Stimulated activated CD4-positive, alpha-beta T cell treated with anti-CD3 and anti-CD28 coated beads, TNF-alpha, amount 100 ng/mL, for 48 hours (primary cell): ENCODE results near the gene MYO7A.
"Not testable (repeated sequence)": the region's sequence is repeated elsewhere in the genome, so short reads cannot be mapped to it uniquely, and the experiment has no call there.

Source experiments
- DNase-seq, 3 donors: peaks; one replicate each; pipeline ENCODE4 v3.0.0-alpha.2; 2020; ENCODE audit warnings: low read depth in 3 of 3

MYO7A gene

DNA sequence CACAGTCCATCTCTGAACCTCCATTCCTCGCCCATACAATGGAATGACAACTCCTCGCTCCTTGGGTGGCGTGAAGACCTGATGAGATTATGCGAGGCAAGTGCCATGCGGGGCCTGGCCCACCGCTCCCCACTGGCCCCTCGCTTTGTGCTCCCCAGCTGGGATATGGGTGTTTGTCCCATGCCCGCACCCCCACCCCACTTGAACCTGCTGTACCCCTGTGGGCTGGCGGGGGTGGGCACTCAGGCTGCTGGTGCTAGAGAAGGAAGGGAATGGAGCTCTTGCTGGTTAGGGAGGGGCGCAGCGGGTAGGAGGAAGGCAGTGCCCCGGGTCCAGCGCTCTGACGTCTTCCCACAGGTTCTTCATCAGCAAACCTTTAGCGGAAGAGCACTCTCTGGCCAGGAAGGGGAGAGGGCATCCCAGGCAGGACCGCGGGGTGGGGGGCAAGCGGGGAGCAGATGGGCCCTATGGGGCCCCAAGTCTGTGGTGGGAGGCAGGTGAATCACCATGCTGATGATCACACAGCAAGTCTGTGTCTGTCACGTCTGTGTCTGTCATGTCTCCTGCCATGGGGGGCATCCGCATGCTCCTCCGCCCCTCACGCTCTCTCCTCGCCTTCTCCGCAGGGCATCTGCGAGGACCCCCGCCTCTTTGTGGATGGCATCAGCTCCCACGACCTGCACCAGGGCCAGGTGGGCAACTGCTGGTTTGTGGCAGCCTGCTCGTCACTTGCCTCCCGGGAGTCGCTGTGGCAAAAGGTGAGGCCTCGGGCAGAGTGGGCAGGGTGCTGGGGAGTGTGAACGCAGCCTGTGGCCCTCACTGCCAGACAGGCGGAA is 34.8 kb upstream of the MYO7A start:
- no peak for DNase-seq

DNA sequence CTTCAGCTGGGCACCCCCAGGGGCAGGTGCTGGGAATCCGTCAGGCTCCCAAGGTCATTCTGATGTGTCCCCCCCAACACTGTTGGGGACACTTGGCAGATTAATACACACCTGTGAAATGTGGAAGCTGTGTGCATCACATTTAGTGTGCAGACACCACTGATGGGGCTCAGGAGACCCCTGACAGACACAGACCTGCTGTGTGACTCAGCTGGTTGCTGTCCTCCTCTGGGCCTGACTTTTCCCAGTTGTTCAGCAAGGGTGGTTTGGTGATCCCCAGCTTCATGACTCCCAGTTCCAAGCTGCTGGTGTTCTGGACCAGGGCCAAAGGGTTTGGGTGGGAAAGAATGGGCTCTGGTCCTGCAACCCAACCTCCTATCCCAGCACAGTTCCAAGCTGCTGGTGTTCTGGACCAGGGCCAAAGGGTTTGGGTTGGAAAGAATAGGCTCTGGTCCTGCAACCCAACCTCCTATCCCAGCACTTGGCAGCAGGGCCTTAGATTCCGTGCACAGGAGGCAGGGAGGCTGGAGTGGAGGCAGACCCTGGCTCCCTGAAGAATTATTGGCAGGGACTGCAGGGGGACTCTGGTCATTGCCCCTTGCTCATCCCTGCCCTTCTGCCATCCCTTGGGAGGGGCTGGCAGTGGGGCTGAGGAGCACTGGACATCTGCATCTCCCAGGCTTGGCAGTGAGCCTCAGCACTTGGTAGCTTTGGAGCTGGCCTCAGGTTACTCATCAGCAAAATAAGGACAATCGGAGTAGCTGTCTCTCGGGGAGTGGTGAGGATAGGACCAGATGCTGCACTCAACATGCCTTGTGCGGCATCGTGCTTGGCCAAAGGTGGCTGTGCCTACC is 33.8 kb upstream of the MYO7A start:
- no peak for DNase-seq

DNA sequence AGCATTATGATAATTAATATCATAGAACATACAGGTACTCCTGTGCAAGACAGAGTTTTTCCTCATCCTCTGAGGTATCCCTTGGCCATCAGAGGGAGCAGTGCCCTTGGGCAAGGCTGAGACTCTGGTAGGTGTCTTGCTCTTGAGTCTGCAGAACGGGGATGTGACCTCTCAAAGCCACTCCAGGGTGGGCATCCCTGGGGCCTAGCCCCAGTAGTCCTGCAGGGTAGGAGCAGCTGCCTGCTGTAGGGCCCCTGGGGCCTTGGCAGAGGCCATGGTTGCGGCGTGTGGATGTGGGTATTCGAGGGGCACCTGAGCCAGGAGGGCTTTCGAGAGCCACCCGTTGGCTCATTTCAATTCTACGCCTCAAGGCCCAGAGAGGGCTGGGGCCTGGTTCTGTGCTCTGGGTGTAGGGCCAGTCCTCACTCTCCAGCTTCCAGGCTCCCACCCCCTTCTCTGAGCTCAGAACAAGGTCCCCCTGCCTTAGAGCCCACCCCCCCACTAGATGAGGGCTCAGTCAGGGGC is 33.1 kb upstream of the MYO7A start:
- DNase-seq, result no peak

DNA sequence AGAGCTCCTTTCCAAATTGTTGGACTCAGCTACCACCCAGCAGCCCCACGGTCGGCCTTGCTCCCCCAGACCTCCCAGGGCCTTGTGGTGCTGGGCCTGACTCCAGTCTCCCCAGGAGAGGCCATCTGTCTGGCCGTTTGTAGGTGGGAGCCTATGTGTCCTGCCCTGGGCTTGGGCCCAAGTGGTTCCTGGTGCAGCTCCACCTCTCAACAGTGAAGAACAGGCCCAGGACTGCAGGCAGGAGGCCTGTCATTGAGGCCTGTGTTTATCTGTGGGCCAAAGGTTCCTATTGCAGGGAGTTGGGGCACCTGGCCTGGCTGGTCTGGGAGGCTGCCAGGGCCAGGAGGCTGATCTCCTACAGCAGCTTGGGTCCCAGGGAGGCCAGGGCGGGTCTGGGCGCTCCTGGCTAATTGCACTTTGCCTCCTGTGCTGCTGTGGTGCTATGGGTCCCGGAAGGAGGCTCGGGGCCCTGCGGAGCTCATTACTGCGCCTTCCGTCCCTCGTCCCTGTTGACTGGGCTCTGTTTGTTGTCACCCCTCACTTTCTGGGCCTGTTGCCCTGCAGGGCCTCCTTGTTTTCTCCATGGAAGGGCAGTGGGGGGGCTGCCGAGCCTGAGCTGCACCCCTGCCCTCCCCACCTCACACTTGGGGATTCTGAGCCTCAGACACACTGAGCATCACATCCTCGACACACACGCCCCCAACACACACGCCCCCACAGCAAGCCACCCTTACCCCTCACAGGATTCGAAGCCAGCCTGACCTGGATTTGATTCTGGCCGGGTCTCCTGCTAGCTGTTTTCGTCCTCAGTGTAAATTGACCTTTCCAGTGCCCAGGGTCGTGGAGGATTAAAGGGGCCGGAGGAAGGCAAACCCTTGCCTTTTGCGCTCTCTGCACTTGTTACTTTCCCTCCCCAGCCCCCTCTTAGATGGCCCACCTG is 32.2 kb upstream of the MYO7A start:
- no peak for DNase-seq

DNA sequence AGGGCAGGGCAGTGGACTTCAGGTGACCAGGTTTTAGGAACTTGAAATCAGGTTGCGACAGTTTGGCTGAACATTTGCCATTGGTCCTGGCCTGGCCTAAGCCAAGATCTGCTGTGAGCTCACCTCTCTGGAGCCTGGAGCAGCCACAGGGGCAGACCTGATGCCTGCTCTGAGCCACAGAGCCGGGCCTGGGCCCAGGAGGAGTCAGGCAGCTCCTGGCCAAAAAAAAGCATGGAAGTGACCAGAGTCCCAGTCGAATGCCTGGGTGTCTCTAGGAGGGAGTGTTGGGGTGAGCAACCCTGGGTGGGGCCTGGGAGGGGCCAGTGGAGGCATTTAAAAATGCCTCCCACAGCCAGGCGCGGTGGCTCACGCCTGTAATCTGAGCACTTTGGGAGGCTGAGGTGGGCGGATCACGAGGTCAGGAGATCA is 31.4 kb upstream of the MYO7A start:
- DNase-seq, result no peak

DNA sequence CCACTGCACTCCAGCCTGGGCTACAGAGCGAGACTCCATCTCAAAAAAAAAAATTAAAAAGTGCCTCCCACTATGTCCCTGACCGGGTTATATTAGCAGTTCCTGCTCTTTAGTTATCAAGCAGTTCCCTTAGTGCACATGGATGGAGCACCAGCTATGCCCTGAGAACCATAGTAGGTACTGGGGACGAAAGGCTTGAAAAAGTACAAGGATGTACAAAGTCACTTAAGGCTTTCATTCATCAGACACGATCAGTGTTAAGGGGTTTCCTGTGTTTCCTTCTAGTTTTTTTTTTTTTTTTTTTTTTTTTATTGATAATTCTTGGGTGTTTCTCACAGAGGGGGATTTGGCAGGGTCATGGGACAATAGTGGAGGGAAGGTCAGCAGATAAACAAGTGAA is 30.9 kb upstream of the MYO7A start:
- DNase-seq, result not testable (repeated sequence)

DNA sequence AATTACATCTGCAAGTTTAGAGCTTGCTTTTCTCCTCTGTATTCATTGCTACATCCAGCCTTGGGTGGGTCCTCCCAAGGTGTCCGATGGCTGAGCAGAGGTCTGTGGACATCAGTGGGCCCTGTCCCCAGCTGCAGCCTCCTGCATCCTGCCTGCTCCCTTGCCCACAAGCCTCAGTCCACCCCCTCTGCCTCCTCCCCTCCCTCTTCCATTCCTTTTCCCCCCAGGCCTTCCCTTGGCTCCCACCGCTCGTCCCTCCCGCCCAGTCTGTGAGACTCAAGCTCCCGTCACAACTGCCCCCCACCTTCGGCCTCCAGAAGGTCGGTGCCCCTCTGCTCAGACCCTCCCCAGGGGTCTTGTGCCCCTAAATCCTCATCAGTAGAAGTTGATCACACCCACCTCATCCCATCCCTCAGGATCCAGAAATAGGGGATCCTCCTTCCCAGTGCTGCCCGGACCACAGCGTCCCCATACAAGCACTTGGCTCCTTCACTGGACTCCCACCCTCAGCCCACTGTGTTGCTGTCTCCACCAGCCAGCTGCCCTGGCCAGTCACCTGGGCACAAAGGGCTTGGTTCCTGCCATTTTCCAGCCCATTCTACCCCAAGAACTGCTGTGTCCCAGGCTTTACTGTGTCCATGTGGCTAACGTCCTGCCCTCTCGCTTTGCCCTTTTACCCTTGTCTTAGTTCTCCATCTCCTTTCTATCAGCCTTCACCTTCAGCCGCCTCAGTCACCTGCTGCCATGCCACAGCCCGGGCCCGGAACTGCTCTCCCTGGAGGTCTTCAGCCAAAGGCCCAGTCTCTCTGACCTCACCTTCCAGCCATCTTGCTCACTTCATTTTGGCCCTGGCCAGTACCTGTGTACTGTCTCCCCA is 27.6 kb upstream of the MYO7A start:
- no peak for DNase-seq

DNA sequence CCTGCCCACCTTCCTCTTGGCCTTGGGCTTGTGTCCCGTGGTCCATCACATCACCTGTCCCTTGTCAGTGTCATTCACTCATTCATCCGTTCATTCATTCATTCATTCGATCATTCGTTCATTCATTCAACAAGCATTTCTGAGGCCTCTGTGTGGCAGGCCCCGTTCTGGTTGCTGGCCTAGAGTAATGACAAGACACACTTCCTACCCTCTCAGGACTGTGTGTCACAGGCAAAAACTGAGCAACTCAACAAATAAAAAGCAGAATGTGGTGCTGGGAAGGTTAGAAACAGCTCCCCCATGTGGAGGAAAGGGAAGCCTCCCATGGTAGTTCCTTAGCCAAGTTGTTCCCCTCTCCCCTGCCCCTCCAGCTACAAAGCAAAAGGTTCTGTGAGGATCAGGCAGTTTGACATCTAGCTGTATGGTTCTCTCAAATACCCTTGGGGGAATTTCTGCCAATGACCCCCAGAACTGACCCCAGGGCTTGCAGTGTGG is 27.0 kb upstream of the MYO7A start:
- no peak for DNase-seq

DNA sequence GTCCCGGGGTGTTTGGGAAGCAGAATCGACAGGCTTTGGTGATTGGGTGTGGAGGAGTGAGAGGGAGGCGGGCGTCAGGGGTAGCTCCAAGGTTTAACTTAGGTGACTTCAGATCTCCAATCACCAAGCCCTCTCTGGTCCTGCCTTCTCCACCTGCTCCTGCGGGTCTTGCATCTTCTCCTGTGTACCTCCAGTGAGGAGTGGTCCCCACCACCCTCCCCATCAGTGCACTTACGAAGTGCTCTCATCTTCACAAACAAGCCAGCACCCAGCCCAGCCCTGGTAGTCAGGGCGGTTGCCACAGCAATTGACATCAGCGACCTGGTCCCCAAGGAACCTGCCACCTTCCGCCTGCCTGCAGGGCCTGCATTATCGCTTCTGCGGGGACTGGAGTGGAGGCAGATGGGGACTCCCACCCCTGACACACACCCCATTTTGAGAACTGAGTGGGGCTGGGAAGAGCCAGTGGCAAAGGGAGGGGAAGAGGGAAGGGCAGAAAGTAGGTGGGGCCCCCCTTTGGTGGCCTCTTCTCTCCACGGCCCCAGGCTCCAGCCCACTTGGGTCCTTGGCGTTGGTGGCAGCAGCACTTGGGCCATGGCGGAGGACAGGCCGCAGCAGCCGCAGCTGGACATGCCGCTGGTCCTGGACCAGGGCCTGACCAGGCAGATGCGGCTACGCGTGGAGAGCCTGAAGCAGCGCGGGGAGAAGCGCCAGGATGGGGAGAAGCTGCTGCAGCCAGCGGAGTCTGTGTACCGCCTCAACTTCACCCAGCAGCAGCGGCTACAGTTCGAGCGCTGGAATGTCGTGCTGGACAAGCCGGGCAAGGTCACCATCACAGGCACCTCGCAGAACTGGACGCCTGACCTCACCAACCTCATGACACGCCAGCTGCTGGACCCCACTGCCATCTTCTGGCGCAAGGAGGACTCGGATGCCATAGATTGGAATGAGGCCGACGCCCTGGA is 25.5 kb upstream of the MYO7A start, which contains the start of gene OMP:
Gene OMP (plus strand): TSS at position 595 of the 965 bp plus-strand sequence. CDS start 0 bp downstream, at position 595.
- DNase-seq, result no peak

DNA sequence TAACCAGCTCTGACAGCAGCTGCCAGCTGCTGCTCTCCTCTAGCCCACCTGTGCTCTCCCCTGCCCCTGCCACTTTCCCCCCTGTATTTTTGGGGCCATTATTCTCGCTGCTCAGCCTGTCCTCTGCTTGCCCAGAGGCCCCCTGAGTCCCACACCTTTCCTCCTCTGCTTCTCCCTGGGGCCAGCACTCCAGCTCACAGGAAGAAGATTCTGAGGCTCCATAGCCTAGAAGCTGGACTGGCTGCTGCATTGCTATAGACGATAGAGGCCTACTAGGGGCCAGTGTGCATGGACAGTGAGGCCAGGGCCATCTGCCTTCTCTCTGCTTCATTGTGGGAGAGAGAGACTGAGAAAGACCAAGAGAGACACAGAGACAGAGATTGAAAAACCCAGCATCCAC is 24.7 kb upstream of the MYO7A start:
- no peak for DNase-seq

DNA sequence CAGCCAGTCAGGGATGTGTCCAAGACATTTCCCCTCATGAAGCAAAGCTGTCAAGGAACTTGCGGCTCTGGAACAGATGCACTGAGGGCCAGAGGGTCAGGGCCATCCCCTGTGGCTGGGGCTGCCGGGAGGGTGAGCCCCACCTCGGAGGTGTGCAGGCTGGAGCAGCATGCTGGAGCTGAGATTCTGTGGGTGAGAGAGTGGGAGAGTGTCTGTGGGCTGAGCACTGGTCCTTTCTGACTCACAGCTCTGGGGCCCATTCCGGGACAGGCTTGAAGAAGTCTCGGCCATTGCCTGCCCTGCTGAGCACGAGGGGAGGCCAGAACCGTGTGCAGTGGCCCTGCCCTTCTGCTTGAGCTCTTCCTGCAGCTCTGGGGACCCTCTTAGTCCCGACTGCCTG is 23.3 kb upstream of the MYO7A start:
- no peak for DNase-seq

DNA sequence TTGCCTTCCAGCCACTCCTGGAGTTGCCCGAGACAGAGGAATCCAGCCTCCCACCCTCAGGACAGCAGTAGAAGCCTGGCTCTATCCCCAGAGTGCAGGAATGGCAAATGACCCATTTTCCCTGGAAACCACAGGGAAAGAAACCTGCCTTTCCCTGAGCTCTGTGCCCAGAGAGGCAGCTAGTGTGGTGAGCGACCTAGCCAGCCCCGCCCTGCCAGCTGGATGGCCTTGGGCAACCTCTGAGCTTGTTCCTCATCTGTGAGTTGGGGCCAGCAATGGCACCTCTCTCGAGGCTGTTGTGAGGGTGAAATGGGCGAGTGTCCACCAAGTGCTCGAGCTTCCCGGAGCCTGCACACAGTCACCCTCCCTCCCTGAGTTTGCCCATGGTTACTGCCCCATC is 21.7 kb upstream of the MYO7A start:
- DNase-seq, result no peak

DNA sequence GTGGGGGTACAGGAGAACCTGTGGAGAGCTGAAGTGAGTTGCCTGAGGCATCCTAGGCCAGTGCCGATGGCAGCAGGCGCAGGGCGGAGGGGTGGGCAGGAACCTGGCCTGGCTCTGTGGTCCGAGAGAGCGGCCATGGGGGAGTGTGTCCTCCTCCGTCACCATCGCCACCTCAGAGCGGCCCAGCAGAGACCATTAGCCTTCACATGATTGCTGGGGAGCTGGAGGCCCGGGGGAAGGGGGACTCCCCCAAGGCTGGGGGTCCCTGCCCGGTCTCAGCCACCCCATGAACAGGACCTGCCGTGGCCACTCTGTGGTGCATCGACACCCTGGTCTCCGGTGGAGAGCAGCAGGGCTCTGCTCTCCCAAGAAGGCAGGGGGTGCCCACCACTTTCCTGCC is 21.3 kb upstream of the MYO7A start:
- no peak for DNase-seq

DNA sequence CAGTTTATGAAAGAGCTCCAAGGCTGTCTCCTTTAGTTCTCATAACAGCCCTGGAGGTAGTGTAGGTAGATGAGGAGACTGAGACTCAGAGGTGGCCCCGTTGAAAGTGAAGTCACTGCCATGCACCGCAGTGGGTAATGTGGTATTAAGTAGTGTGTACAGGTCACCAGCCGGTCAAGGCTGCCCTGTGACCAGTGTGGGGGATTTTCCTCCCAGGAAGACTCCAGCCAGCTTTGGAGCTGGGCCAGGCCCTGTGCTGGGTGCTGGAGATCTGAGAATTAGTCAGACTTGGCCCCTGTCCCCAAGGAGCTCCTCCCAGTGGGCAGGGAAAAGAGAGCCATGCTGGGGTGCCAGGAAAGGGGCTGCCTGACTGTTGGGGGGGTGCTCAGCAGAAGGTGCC is 20.1 kb upstream of the MYO7A start:
- DNase-seq, result no peak

DNA sequence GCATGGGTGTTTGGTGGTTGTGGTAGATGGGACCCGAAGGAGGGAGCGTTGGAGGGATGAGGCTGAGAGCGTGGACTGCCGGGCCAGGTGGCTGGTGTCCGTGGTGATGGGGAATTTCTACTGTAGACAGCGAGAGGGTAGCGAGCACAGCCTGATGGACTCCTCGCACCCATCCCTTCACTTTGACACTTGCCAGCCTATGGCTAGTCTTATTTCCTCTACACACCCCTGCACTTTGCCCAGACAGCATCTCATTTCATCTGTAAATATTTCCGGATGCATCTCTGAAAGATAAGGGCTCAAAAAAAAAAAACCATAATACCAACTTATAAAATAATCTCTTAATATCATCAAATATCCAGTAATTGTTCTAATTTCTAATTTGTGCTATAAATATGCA is 19.6 kb upstream of the MYO7A start:
- DNase-seq, result no peak

DNA sequence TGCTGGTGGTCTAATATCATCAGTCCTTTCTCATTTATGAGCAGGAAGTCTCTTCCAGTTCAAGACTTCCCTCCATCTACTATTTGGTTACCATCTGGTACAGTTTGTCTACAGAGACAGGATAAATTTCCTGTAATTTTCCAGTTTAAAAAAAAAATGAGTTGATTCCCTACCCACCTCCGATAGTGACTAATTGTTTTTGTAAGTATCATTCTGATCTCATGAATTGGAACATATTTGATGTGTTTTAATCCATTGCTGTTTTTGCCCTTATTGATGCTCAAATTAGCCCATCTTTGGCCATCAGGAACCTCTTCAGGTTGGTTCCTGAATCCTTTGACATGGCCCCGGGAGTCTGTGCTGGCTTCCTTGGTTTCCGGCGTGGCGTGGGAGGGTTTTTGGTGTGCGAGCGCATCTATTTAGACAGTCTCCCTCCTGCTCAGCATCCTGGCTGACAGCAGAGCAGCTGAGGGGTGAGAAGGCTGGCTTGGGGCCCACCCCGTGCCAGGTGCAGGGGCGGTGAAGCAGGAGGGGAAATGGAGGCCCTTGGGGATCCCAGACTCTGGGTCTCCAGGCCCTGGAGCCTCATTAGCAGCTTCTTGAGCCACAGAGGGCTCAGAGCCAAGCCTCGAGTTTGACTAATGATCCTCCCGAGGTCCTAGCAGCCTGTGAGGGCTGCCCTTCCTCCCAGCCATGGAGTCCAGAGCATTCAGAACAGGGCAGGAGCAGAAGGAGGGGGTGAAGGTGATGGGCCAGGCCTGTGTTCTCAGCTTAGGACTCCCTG is 18.6 kb upstream of the MYO7A start:
- DNase-seq, result no peak

DNA sequence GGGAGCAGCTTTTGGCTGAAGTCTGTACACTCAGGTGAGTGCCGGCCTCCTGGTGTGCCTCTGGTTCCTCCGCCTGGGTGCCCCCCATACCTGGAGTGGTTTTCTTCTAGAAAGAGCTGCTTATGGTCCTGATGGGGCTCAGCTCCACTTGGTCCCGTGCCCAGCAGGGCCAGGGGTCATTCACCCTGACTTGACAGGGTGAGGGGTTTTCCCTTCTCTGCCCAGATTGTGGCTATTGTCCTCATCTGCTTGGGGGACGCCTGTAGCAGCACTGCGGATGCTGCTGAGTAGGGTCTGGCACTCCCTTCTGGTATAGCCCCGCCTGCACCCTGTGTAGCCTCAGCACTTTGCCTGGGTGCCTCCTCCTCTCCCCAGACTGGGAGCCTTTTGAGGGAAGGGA is 17.2 kb upstream of the MYO7A start:
- DNase-seq, result no peak

DNA sequence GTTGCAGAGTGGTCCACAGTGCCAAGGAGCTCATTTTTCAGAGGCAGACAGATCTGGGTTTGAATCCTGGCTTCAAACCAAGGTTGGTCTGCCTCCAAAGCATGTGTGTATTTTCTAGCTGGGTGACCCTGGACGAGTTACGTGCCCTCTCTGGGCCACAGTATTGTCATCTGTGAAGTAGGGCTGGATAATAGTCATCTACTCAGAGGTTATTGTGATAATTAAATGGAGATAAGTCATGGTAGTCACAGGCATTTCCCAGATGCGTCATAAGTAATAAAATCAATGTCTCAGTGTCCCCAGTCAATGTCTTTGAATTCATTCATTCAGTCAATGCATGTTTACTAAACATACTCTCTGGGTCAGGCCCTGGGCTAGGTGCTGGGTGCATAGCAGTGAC is 16.8 kb upstream of the MYO7A start:
- DNase-seq, result no peak
